ENCODE data around the gene NSUN4.

DNA sequence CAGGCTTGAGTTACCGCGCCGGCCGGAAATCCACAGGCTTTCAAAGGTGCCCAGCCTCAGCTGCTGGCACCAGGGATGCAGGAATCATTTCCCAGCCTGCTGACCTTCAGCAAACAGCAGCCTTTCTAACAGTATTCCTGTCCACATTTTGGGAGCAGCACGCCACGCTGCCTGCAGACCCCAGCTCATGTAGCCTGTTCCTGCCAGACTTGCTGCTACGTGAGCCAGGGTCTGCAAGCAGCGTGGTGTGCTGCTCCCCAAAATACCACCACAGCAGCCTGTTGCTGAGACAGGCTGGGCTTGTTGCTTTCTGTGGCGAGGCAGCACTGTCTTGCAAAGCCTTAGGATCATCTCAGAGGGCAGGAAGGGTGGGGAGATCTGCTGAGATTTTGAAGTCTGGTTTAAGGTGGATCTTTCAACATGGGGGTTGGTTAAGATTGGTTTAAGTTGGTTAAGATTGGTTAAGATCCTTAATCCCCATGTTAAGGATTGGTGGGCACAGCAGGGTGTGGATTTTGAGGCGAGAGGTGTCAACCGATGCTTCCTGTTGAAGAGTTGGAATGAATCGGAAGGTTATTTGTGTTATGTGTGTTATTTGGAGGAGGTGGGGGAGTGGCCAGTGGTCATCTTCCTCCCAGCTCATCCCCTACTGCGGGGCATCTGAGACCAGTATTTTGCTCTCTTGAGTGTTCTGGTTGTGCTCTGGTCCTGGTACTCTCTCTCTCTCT lies 66.4 kb downstream of the NSUN4 start:
- TF ChIP-seq POLR2A (IDR thresholded peaks at IDR 0.05) (no peak), EP300 (IDR thresholded peaks at IDR 0.05) (no peak)
- TF ChIP-seq, protein P1, sequence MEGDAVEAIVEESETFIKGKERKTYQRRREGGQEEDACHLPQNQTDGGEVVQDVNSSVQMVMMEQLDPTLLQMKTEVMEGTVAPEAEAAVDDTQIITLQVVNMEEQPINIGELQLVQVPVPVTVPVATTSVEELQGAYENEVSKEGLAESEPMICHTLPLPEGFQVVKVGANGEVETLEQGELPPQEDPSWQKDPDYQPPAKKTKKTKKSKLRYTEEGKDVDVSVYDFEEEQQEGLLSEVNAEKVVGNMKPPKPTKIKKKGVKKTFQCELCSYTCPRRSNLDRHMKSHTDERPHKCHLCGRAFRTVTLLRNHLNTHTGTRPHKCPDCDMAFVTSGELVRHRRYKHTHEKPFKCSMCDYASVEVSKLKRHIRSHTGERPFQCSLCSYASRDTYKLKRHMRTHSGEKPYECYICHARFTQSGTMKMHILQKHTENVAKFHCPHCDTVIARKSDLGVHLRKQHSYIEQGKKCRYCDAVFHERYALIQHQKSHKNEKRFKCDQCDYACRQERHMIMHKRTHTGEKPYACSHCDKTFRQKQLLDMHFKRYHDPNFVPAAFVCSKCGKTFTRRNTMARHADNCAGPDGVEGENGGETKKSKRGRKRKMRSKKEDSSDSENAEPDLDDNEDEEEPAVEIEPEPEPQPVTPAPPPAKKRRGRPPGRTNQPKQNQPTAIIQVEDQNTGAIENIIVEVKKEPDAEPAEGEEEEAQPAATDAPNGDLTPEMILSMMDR (IDR thresholded peaks at IDR 0.05), result no peak

Measured in ovary (tissue), 3 donors.